Measurements from ENCODE around the gene CFB. TPM values are rescaled to one million over a fixed set of nuclear protein-coding genes. Genes with fewer than 3 reads are reported as not detected.

Gene CFB
- total and polyA plus RNA-seq, 2 of the 4 experiments (the other 2 are of a cell fraction): 1.8 to 6.1 TPM

DNA sequence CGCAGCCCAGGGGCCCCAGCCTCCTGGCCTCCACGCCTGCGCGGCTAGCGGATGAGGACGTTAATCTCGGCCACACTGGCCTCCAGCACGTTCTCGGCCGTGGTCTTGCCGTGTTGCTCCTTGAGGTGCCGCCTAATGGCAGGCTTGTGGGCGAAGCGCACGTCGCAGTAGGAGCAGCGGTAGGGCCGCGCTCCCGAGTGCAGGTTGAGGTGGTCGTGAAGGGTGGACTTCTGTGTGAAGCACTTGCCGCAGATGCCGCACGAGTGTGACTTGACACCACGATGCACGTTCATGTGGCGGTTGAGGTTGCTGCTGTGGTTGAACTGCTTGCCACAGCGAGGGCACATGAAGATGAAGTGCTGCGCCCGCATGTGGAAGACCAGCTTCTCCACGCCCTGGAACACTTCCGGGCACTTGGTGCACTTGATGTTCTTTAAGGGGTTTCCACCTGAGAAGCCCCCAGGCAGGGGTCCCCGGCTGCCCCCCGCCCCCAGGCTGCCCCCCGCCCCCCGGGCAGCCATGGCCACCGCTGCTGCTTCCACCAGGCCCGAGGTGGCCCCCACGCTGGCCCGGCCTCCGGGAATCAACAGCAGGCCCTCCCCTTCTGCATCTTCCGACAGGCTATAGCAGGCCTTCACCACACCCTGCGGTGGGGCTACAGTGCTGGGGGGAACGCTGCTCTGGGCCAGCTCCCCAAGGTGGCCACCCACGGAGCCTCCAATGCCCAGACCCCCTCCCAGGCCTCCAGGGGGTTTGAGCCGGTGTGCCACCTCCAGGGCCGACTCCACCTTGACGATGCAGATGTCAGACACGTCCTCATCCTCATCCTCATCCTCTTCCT, 45.8 kb upstream of the CFB start:
- H4K20me1 ChIP-seq (ENCODE audit: insufficient read depth, low read length): peaks cover 7% of the 10 kb centered on the region
- no peak overlapping the region for H3K56ac ChIP-seq (ENCODE audit: extremely low read depth, insufficient read depth, low read length)
- 0 out of 2 replicates have a peak overlapping the region, but pooled peaks have one; percentile 6 for H2AK5ac ChIP-seq (ENCODE audit: low read depth, low read length)
- no peaks in the 10 kb centered on the region for H3K9me3 ChIP-seq (ENCODE audit: control insufficient read depth, insufficient read depth, low read length)
- H3K9me1 ChIP-seq (ENCODE audit: insufficient read depth, low read length): peaks cover 5% of the 10 kb centered on the region; the same call in 1 of the 2 replicates
- intact Hi-C loops (cut with micrococcal nuclease): loop anchor here (5.0 kb wide), 1 partner anchor 252 kb away; the partner anchor contains the start of genes PPT2 and PRRT1
- BruUV-seq (replicated peaks): no TSS peak
- H3K27ac ChIP-seq (ENCODE audit: insufficient read depth, low read length): no peak overlapping the region
- no peak overlapping the region for H2BK15ac ChIP-seq (ENCODE audit: low read depth, low read length)
- H3K4me1 ChIP-seq (ENCODE audit: control insufficient read depth, insufficient read depth, low read length): peaks cover 12% of the 10 kb centered on the region
- ATAC-seq (ENCODE audit: low read depth): no peak
- no peak overlapping the region for H3K18ac ChIP-seq (ENCODE audit: low read depth, low read length)
- dilution Hi-C loops (cut with HindIII; ENCODE audit: low sequenced_read_pairs, unreplicated experiment): no loop called here
- no peak for DNase-seq
- CTCF ChIA-PET: no interaction called here
- H3K27me3 ChIP-seq (ENCODE audit: control insufficient read depth, insufficient read depth, low read length): no peaks in the 10 kb centered on the region
- no peak overlapping the region for H3K14ac ChIP-seq (replicated peaks; ENCODE audit: low read depth, low read length)
- H2BK5ac ChIP-seq (ENCODE audit: low read depth, low read length, poor library complexity, severe bottlenecking): no peak overlapping the region
- H4K91ac ChIP-seq (ENCODE audit: insufficient read depth, low read depth, low read length): no peak overlapping the region
- 87% methylated on average over 19 of the region's 49 CpGs; no CpG with 5 or more reads in 1 of the 2 experiments for WGBS, 2 experiments (ENCODE audit: extremely low coverage in 2 of 2, insufficient read length in 1 of 2)
- POLR2A ChIA-PET (ENCODE audit: unreplicated experiment): no interaction called here
- no peak overlapping the region for H4K8ac ChIP-seq (ENCODE audit: low read depth in 2 of 2, low read length in 2 of 2)
- H3K4ac ChIP-seq (ENCODE audit: low read depth, low read length): no peak overlapping the region
- in situ Hi-C loops (cut with MboI; ENCODE audit: low sequenced_read_pairs): no loop called here
- no peak overlapping the region for H2AFZ ChIP-seq (replicated peaks; ENCODE audit: low read length, poor library complexity)
- H3K4me3 ChIP-seq (ENCODE audit: insufficient read depth, low read depth, low read length): no peak overlapping the region
- H3K23ac ChIP-seq (ENCODE audit: low read depth, low read length): no peak overlapping the region
- H4K5ac ChIP-seq (ENCODE audit: low read depth, low read length): no peak overlapping the region
- no peak overlapping the region for H3K9ac ChIP-seq (ENCODE audit: low read depth, low read length)
- H3K4me2 ChIP-seq (ENCODE audit: low read depth, low read length): no peak overlapping the region
- no peak overlapping the region for H2BK120ac ChIP-seq (ENCODE audit: low read depth, low read length)
- no peak overlapping the region for H2AK9ac ChIP-seq (replicated peaks; ENCODE audit: low read depth, low read length, poor library complexity)
- no peak overlapping the region for H2BK20ac ChIP-seq (ENCODE audit: low read depth, low read length)
- H3K36me3 ChIP-seq (ENCODE audit: control insufficient read depth, insufficient read depth, low read length): peaks cover 8% of the 10 kb centered on the region; the same call in 1 of the 2 replicates
- H3K79me1 ChIP-seq (ENCODE audit: low read depth in 1 of 2, low read length in 2 of 2): peaks cover 20 to 52% of the 10 kb centered on the region in 2 experiments; a peak in 3 of 4 replicates
- TF ChIP-seq RCOR1 (IDR thresholded peaks at IDR 0.05; ENCODE audit: insufficient replicate concordance, low read length): no peak
- no peak for TF ChIP-seq MXI1 (IDR thresholded peaks at IDR 0.05; ENCODE audit: borderline replicate concordance, low read depth, low read length)
- TF ChIP-seq MAFK (IDR thresholded peaks at IDR 0.05; ENCODE audit: low read depth, low read length): no peak
- TF ChIP-seq NFE2L2 (IDR thresholded peaks at IDR 0.05; ENCODE audit: low read depth, low read length): no peak
- TF ChIP-seq RFX5 (IDR thresholded peaks at IDR 0.05; ENCODE audit: low read depth, low read length): no peak
- TF ChIP-seq, protein P1, sequence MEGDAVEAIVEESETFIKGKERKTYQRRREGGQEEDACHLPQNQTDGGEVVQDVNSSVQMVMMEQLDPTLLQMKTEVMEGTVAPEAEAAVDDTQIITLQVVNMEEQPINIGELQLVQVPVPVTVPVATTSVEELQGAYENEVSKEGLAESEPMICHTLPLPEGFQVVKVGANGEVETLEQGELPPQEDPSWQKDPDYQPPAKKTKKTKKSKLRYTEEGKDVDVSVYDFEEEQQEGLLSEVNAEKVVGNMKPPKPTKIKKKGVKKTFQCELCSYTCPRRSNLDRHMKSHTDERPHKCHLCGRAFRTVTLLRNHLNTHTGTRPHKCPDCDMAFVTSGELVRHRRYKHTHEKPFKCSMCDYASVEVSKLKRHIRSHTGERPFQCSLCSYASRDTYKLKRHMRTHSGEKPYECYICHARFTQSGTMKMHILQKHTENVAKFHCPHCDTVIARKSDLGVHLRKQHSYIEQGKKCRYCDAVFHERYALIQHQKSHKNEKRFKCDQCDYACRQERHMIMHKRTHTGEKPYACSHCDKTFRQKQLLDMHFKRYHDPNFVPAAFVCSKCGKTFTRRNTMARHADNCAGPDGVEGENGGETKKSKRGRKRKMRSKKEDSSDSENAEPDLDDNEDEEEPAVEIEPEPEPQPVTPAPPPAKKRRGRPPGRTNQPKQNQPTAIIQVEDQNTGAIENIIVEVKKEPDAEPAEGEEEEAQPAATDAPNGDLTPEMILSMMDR (conservative IDR thresholded peaks at IDR 0.05; ENCODE audit: low read depth, low read length): no peak
- TF ChIP-seq, protein P2, sequence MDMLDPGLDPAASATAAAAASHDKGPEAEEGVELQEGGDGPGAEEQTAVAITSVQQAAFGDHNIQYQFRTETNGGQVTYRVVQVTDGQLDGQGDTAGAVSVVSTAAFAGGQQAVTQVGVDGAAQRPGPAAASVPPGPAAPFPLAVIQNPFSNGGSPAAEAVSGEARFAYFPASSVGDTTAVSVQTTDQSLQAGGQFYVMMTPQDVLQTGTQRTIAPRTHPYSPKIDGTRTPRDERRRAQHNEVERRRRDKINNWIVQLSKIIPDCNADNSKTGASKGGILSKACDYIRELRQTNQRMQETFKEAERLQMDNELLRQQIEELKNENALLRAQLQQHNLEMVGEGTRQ (IDR thresholded peaks at IDR 0.05; ENCODE audit: low read depth, low read length): no peak
- TF ChIP-seq FOS (IDR thresholded peaks at IDR 0.05; ENCODE audit: low read depth, low read length): no peak
- TF ChIP-seq SMC3 (IDR thresholded peaks at IDR 0.05; ENCODE audit: low read depth, low read length): no peak
- TF ChIP-seq CHD1 (IDR thresholded peaks at IDR 0.05; ENCODE audit: low read depth, low read length): no peak
- no peak for TF ChIP-seq MAZ (IDR thresholded peaks at IDR 0.05; ENCODE audit: borderline replicate concordance, low read depth, low read length)
- no peak for TF ChIP-seq CEBPB (IDR thresholded peaks at IDR 0.05; ENCODE audit: low read depth, low read length)
- TF ChIP-seq, protein P3, sequence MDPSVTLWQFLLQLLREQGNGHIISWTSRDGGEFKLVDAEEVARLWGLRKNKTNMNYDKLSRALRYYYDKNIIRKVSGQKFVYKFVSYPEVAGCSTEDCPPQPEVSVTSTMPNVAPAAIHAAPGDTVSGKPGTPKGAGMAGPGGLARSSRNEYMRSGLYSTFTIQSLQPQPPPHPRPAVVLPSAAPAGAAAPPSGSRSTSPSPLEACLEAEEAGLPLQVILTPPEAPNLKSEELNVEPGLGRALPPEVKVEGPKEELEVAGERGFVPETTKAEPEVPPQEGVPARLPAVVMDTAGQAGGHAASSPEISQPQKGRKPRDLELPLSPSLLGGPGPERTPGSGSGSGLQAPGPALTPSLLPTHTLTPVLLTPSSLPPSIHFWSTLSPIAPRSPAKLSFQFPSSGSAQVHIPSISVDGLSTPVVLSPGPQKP (IDR thresholded peaks at IDR 0.05; ENCODE audit: borderline replicate concordance, low read depth, low read length): no peak
- no peak for TF ChIP-seq RAD21 (IDR thresholded peaks at IDR 0.05; ENCODE audit: low read length)

All from IMR-90 (cell line).